ENCODE measurements around the gene SLC30A7.

Gene SLC30A7

GRCh38 chr1:100972185-100972584 is 76.3 kb downstream of the SLC30A7 start:
- DNase-seq (ENCODE audit: low read depth in 2 of 2): no peak

DNA sequence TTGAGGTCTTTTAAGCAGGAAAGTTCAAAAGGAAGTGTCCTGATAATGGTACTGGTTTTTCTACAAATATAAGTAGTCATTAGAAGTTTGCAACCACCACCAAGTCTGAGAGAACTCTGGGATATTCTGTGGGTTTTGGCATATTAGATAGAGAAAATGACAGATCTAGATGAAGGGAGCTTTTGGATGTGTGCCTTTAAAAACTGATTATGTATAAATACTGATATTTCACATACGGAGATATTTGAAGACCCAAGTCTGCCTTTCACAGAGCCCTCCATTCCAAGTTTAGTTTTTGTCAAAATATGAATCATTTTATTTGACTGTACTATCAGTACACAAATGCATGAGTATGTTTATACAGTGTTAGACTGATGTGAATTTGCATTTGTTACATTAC is 81.0 kb downstream of the SLC30A7 start:
- no peak for DNase-seq (ENCODE audit: low read depth in 2 of 2)

DNA sequence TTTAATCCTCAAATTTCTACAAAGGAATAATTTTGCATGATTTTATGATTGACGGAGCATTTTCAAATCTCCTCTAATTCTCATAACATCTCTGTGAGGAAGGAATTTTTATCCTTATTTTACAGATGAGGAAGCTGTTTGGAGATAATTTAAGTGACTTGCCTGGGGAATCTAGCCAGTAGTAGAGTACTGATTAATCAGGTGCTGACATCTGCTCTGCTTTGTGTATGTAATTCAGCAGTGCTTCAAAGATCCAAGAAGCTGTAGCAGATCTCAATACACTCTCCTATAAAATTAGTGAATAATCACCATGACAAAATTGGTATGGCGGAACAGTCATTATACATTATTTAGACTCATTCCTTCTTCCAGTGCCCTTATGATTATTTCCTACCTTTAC is 83.7 kb downstream of the SLC30A7 start:
- no peak for DNase-seq (ENCODE audit: low read depth in 2 of 2)

DNA sequence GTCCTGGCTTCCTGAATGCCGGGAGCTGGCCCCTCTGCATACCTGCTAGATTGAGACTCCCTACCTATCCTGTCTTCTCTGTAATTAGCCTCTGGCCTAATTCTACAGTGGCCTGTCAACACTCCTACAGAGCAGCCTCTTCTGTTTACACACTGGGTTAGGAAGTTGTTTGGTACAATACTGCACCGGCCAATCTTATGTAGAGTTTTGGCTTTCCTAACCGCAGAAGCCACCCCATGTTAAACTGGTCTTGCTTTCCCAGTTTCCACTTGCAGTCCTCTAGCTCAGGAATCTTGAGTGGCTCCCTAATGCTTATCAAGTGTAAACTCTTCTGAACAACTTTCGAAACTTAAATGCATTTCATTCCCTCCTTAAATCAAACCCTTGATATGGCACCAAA is 86.9 kb downstream of the SLC30A7 start:
- no peak for DNase-seq (ENCODE audit: low read depth in 2 of 2)

GRCh38 chr1:100988121-100988520 is 92.2 kb downstream of the SLC30A7 start:
- no peak for DNase-seq (ENCODE audit: low read depth in 2 of 2)

DNA sequence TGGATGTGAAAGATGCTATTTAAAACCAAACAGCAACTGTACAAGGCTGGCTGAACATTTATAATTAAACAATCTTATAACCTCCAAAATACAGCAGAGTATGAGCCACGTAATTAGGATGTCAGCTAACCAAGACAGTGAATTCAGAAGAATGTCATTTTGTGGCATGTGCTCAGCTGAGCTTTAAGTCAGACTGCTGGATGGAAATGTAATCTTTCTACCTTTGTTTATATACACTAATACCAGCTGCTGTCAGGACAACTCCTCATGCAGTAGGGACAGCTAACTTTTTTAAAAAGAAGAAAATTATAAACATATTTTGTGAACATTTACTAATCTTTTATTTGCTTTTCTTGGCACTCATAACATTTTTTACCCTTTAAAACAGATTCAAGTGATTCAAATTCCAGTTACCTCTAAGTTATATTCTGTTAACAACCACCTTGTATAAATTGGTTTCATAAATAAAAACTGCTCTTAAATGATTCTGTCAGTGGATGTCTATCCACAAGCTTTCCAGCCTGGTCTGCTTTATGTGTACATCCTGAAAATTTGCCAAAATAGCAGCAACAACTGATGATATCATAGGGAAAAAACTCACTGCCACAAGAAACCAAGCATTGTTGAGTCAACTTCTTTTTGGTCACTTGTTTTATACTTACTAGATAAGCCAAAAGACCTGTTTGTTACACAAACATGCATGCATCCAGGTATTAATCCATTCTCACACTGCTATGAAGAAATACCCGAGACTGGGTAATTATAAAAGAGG is 93.6 kb downstream of the SLC30A7 start:
- DNase-seq (ENCODE audit: low read depth in 2 of 2): no peak

DNA sequence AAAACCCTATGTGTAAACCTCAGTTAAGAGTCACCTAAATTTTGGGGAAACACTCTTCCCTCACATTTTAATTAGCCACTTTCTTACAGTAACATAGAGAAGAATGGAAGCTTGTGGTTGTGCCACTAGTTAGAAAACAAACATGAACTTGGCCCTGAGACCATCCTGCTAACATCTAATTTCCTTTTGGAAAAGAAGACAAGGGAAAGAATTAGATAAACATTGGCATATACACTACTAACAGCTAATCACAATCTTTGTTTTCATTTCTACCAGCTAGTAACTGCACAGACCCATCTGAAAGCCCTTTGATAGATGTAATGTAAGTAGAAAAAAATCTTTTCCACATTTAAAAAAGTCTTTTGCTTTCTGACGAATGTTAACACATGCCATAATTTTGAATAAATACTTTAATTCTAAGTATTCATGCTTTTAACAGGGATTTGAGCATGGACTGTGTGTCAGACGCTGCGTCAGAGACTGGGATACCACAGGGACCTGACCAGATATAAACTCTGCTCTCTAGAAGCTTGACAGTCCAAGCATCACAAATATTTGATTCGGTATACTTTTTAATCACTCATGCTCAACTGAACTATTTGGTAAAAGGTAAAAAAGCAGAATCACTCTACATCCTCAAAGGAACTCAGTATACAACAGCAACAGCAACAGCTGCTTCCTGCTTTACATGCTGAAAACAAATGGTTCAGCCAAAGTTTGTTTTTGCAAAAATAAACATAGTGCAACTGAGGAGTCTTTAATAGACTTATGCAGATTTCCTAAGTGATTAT is 99.5 kb downstream of the SLC30A7 start:
- DNase-seq (ENCODE audit: low read depth in 2 of 2): no peak

DNA sequence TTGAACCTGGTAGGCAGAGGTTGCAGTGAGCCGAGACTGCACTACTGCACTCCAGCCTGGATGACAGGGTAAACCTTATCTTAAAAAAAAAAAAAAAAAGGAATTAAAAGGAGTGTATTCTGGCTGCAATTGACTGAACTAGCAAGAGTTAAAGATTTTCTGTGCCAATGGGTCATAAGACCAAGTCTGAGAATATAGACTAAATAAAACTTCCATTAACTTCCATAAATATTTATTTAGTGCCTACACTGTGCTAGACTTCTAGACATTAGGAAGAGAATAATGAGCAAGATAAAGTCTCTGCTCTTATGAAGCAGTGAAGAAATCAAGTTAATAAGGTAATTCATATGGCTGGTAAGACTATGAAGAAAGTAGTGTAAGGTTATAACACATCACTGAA is 102.5 kb downstream of the SLC30A7 start:
- no peak for DNase-seq (ENCODE audit: low read depth in 2 of 2)

- DNase-seq (ENCODE audit: low read depth in 2 of 2): no peak
These were observed 104.4 kb downstream of the SLC30A7 start for GRCh38 chr1:101000131-101000873.

- no peak for DNase-seq (ENCODE audit: low read depth in 2 of 2)
These were observed 106.7 kb downstream of the SLC30A7 start for GRCh38 chr1:101002551-101002950.

DNA sequence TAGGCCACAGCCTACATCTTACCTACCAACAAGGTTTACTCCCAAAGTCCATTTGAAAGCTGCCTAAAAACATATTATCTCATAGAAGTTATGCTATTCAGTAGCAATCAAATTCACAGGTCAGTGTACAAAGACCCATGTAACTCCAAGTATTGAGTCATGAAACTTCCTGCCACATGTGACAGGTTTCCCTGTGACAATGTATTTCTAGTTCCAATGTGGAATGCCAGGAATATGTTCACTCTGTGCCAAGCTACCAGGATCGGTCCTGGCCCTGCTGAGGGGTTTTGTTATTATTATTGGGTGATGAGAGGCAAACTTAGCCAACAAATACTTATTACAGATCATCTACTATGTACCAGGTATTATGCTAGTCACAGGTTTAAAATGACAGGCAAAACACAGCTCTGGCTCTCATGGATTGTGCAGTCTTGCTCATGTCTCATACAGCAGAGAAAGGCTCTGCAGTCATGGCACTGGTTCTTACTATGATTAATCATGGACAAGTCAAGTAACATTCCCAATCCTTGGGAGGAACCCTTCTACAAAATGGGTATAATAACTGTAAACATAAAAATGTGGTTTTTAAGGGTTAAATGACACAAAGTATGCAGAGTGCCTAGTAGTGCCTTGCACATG is 107.2 kb downstream of the SLC30A7 start:
- no peak for DNase-seq (ENCODE audit: low read depth in 2 of 2)

- no peak for DNase-seq (ENCODE audit: low read depth in 2 of 2)
These were observed 108.2 kb downstream of the SLC30A7 start for GRCh38 chr1:101004061-101004460.

DNA sequence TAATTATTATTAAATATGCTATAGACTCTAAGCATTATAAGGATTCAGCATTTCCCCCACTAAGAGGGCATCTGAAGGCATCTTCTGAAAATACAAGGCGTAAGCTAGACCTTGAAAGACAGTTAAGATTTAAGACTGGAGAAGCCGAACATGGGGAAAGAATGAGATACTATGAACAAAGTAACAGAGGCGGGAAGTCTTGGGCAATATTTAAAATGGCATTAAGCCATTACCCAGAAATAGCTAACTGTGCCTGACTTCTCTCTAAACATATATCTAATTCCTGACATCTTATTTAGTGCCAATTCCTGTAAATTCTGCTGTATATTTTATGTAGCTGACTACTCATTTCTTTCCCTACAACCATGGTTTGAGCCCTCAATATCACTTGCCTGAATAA is 108.8 kb downstream of the SLC30A7 start:
- DNase-seq (ENCODE audit: low read depth in 2 of 2): no peak

GRCh38 chr1:101005183-101005582 is 109.3 kb downstream of the SLC30A7 start:
- DNase-seq (ENCODE audit: low read depth in 2 of 2): no peak

GRCh38 chr1:101005871-101006270 is 110.0 kb downstream of the SLC30A7 start:
- no peak for DNase-seq (ENCODE audit: low read depth in 2 of 2)

- DNase-seq (ENCODE audit: low read depth in 2 of 2): no peak
These were observed 110.7 kb downstream of the SLC30A7 start for GRCh38 chr1:101006553-101006952.

DNA sequence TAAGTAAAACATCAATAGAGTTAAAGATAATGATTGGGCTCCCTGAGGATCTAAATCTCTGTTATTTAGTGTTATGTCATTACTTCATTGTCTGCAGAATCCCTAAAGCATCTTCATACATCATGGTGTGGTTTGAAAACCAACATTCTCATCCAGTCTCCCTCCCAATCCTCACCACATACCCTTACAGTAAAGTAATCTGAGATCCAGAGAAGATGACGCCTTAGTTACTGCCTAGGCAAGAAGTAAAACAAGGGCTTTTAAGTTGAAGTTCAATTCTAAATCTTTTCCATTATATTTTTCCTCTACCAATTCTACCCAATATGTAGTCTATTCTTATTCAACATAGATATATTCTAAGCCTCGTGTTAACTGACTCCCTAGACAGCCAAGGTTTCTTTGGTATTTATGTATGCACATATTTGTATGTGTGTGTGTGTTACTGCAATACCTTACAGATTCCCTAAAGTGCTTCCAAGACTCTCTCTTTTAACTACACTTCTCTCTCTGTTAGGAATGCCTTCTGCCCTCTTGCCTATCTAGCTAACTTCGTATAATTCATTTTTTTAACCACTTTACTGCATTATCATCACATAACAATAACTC is 112.4 kb downstream of the SLC30A7 start:
- DNase-seq (ENCODE audit: low read depth in 2 of 2): no peak

- DNase-seq (ENCODE audit: low read depth in 2 of 2): no peak
These were observed 117.9 kb downstream of the SLC30A7 start for GRCh38 chr1:101013776-101014175.

- DNase-seq (ENCODE audit: low read depth in 2 of 2): no peak
These were observed 121.6 kb downstream of the SLC30A7 start for GRCh38 chr1:101017448-101017847.

GRCh38 chr1:101022294-101022693 is 126.4 kb downstream of the SLC30A7 start:
- no peak for DNase-seq (ENCODE audit: low read depth in 2 of 2)

GRCh38 chr1:101025283-101025656 is 129.4 kb downstream of the SLC30A7 start:
- DNase-seq (ENCODE audit: low read depth in 2 of 2): no peak
